Measurements from ENCODE around the gene FGFRL1.

DNA sequence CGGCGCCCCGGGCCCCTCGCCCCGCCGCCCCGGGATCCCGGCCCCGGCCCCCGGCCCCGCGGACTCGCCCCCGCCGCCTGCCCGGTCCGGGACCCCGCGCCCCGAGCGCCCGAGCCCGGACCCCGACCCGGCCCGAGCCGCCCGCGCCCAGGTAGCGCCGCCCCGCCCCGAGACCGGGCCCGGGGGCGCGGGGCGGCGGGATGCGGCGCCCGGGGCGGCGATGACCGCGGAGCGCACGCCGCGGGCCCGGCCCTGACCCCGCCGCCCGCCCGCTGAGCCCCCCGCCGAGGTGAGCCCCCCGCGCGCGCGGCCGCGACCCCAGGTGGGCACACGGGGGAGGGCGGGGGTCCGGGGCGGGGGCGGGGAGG lies 224 bp downstream of the FGFRL1 start:
- TF ChIP-seq ZBTB7A (IDR thresholded peaks at IDR 0.05; ENCODE audit: low read depth) (no peak), TCF12 (IDR thresholded peaks at IDR 0.05; ENCODE audit: low read depth) (no peak), RAD21 (IDR thresholded peaks at IDR 0.05; ENCODE audit: low read depth) (no peak), FOXM1 (IDR thresholded peaks at IDR 0.05; ENCODE audit: borderline replicate concordance, low read depth) (no peak), EGR1 (IDR thresholded peaks at IDR 0.05) (no peak), TAF1 (IDR thresholded peaks at IDR 0.05; ENCODE audit: low read depth) (no peak), YY1 (IDR thresholded peaks at IDR 0.05; ENCODE audit: low read depth) (no peak), EP300 (IDR thresholded peaks at IDR 0.05; ENCODE audit: borderline replicate concordance) (no peak), CEBPB (IDR thresholded peaks at IDR 0.05) (no peak), NFIC (IDR thresholded peaks at IDR 0.05) (no peak)
- TF ChIP-seq, protein P1, sequence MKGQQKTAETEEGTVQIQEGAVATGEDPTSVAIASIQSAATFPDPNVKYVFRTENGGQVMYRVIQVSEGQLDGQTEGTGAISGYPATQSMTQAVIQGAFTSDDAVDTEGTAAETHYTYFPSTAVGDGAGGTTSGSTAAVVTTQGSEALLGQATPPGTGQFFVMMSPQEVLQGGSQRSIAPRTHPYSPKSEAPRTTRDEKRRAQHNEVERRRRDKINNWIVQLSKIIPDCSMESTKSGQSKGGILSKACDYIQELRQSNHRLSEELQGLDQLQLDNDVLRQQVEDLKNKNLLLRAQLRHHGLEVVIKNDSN (IDR thresholded peaks at IDR 0.05): no peak
